HK-2 (cell line): ENCODE measurements around the gene RASSF4.
"Not testable (repeated sequence)": the region's sequence is repeated elsewhere in the genome, so short reads cannot be mapped to it uniquely, and the experiment has no call there.

Experiments used
- DNase-seq: peaks from one replicate; pipeline ENCODE4 v3.0.0-alpha.2; 2018; ENCODE audit not compliant: unreplicated experiment

Gene RASSF4

GRCh38 chr10:45003432-45004000 lies 43.9 kb downstream of the RASSF4 start:
- DNase-seq: no peak

GRCh38 chr10:45004661-45005060 lies 45.1 kb downstream of the RASSF4 start:
- no peak for DNase-seq

GRCh38 chr10:45005284-45005683 lies 45.7 kb downstream of the RASSF4 start:
- DNase-seq: no peak

DNA sequence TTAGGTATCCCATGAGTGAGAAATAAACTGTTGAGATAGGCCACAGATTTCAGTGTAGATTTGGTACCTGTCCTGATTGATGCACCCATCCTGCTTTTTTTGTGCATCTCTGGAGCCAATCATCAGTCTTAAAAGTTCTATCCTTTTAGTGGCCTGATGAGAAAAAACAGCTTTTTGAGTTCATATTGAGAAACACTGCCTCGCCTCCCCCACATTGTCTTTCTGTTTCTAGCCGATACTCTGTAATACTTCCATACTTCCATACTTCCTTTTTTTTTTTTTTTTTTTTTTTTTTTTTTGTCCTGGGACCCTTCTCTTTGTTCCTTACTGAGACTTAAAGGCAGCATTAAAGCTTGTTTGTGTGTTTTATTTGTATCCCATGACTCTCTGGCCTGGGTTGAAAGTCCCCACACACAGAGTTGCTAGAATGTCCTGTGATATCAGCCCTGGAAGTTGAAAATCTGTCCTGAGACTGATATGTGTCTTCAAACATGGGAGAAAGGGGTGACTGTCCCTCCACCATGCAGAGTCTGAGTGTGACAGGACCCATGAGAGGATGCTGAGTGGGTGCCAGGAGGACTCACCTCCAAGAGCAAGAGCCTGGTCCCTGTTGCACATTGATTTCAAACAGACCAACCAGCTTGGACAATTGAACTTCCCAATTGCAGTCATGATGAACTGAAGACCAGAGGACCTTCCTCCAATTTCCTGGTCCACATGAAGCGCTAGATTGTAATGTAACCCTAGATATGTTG lies 46.9 kb downstream of the RASSF4 start:
- DNase-seq: no peak

DNA sequence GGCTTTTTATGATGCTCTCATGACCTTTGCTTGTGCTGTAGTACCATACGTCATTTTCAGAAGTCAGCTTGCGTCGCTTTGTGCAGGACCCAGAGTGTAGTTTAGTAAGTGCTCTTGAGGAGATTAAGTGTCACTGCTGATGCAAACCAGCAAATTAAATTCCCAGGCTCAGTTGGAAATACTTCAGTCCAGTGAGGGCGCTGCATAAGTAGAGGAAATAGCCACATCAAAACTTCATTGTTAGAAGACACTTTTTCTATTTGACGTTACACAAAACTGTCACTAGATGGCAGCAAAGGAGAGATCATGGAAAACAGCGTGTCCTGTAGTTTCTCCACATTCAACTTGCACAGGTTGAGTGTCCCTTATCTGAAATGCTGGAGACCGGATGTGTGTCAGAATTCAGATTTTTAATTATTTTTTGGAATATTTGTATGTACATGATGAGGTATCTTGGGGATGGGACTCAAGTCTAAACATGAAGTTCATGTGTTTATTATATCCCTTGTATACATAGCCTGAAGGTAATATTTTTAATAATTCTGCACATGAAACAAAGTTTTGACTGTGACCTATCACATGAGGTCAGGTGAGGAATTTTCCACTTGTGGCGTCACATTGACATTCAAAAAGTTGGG lies 49.0 kb downstream of the RASSF4 start:
- DNase-seq: no peak

- not testable (repeated sequence) for DNase-seq
These were observed 55.0 kb downstream of the RASSF4 start for GRCh38 chr10:45014557-45014956.

- DNase-seq: no peak
These were observed 56.0 kb downstream of the RASSF4 start for GRCh38 chr10:45015590-45015989.

DNA sequence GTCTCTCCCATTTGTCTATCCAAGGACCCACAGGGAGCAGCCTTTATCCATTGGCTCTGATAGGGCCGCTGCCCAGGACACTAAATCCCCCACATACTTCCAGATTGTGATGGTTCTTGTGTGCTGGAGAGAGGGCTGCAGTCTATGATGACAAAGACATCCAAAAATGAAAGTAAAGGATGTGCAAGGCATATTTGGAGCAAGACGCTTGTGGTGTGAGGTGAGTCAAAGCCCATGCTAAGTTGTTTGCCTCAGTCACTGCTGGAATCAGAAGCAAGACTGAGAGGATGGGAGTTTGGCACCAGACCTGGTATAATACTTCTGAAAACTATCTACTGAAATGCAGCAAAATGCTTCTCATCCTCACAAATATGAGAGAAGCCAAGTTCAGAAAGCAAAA lies 63.8 kb downstream of the RASSF4 start:
- no peak for DNase-seq

DNA sequence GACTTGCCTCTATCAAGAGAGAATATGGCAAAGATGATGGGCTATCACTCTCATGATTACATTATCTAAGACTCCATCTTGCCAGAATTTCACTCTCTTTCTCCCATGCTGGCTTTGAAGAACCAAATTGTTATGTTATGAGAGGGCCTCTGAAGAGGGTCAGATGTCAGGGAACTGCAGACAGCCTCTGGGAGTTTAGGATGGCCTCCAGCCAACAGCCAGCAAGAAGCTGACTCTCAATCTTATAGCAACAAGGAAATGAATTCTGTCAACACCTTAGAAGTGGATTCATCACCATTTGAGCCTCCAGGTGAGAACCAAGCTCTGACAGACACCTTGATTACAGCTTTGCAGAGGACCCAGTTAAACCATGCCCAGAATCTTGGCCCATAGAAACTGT lies 74.7 kb downstream of the RASSF4 start:
- no peak for DNase-seq

DNA sequence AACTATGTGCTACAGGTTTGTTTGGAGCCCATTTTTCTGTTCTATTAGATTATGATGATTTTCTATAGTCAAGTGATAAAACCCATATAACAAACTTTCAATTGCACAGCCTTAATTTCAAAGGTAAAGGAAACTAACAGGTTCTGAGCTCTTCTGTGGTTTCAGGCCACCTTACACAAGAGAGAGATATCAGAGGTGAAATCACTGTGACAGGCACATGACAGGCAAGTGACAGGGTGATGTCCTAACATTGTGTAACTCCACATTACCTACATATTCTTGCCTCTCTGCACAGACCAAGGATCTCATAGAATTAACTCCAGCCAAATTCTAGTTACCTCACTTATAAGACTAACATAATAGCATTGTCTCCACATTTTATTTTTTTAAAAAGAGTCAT lies 76.1 kb downstream of the RASSF4 start:
- no peak for DNase-seq

- DNase-seq: no peak
These were observed 81.4 kb downstream of the RASSF4 start for GRCh38 chr10:45040921-45041542.

DNA sequence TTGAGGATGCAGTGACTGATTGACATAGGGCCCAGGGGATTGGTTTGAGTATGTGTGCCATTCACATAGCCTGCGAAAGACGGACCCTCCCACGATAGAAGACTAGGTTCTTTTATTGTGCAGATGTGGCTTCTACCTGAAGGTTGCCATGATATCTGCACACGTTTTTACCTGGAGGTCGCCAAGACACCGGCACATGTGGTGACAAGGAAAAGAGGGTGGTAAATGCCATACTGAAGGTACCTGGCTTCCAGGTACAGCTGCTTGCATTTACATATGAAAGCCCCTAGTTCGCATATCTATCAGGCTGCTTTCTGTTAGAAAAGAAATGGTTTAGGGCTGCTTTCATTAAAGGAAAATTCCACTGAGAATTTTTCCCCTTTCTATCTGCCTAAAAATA lies 84.7 kb downstream of the RASSF4 start:
- DNase-seq: no peak
